Mesenteric fat pad (tissue), 1 donor: ENCODE measurements around the gene MGAT5B. TPM values are rescaled to one million over a fixed set of nuclear protein-coding genes. Genes with fewer than 3 reads are reported as not detected.
"Not testable (repeated sequence)": the region's sequence is repeated elsewhere in the genome, so short reads cannot be mapped to it uniquely, and the experiment has no call there.

Experiments
- DNase-seq: peaks from one replicate; pipeline ENCODE4 v3.0.0-alpha.2; 2020; ENCODE audit warnings: low spot score
- total RNA-seq: library from RNA; stranded (reverse); fragmentation: NEBNext Ultra II Directional; extraction: Animal tissue kit (Norgen Biotek cat#: 25700); gene quantifications from one replicate; pipeline ENCODE4 v1.2.1, GENCODE V29; 2021
- donor health status: DM: yes; HTN: yes; CAD: no.

MGAT5B gene
- total RNA-seq, 1 donor from 2014 or later, result 1.1 TPM

DNA sequence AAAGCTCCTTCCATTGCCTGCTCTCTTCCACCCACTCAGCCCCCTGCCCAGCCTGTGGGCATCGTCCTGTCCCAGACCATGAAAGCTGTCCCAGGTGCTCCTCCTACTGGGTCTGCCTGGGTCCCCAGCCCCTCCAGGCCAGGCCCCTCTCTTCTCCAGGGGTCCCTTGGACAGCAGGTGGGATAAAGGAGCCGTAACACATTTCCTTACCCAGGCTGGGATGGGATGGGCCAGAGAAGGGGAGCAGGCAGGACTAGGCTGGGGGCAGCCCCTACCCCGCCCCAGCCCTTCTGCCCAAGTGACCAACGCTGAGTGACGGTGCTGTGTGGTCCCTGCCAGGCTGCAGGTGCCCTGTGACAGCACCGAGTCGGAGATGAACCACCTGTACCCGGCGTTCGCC, 80.1 kb downstream of the MGAT5B start:
- DNase-seq, result no peak

DNA sequence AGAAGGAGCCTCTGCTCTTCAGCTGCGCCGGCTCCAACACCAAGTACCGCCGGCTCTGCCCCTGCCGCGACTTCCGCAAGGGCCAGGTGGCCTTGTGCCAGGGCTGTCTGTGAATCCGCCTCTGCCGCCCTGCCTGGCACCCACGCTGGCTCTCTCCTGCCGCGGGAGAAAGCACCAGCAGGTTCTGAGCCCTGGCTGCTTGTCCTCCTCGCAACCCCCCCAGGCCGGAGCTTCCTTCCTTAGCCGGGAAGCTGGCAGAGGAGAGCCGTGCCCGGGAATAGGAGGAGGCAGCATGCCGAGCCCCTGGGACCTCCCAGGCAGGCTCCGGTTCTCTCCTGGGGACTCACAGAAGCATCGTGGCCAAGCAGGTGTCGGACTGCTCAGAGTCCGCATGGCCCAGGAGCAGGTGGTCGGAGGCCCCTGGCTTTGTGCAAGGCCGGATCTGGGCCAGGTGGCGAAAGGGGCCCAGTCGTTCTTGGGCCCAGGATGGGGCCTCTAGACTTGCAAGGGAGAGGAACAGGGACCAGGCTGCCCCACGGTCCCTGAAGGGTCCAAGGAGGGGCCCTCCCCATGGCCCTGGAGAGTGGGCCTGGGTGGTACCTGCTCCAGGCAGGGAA, 80.6 kb downstream of the MGAT5B start:
- no peak for DNase-seq

DNA sequence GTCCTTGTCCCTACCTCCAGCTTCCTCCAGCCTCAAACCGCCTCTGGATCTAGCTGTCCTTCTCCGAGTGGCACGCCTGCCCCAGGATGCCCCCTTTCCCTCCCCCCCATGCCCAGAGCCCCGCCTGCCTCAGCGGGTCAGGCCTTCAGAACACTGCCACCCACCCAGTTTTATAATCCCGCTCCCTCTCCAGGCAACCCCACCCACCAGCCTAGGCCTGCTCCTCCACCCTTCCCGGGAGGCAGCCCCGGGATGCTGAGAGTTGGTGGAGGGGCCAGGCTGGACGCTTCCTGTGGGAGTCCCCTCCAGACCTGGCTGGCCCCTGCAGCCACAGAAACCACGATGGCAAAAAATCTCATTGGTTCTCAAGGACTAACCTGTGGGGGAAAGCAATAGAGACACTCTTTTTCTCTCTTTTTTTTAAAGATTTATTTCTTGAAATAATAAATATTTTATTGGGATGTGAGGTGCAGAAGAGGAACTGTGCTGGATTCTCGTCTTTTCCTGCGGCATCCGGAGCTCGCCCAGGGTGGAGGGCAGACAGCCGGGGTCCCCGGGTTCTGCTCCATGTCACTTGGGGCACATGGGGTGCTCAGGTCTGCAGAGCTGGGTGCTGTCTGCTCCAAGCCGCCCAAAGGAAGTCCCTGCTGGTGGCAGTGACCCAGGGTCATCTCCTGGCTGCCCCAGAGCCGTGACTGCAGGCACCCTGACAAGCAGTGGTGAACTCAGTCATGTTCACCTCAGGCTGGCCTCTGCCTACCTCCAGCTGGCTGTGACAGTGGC, 81.9 kb downstream of the MGAT5B start:
- DNase-seq, result no peak

DNA sequence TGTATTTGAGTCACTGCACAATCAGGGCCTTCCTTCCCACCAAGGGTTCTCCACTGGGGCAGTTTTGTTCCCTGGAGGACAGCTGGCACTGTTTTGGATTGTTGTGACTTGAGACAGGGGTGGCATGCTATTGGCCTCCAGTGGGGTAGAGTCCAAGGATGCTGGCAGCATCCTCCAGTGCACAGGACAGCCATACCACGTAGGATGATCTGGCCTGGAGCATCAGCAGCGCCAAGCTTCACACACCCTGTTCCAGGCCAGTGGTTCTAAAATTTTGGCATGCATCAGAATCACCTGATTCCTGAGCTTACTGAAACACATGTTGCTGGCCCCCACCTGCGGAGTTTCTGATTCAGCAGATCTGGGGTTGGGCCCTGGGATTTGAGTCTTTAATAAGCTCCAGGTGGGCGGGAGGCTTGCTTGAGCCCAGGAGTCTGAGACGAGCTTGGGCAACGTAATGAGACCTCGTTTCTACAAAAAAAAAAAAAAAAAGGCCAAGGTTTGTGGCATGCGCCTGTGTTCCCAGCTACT, 83.2 kb downstream of the MGAT5B start:
- DNase-seq, result no peak

DNA sequence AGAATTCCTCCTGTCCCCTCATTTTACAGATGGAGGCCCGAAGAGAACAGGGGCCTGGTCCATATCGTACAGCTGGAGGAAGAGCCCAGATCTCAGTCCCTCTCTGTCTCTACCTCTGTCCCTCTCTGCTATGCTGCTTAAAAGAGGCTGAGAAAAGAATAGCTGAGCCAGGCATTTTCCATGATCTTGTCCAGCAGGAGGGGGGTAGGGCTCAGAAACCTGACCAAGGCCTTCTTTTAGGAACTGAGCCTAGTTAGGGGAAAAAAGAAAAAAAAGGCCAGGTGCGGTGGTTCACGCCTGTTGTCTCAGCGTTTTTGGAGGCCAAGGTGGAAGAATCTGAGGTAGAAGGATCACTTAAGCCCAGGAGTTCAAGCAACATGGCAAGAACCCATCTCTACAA, 84.2 kb downstream of the MGAT5B start:
- DNase-seq, result no peak

DNA sequence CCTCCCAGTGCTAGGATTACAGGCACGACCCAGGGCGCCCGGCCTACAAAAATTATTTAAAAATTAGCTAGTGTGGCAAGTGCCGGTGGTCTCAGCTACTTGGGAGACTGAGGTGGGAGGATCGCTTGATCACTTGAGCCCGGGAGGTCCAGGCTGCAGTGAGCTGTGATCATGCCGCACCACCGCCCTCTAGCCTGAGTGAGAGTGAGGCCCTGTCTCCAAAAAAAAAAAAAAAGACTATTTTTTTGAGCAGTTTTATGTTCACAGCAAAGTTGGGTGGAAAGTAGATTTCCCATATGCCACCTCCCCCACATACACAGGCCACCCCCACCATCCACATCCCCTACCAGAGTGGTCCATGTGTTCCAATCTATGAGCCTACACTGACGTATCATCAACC, 84.9 kb downstream of the MGAT5B start:
- DNase-seq, result no peak

DNA sequence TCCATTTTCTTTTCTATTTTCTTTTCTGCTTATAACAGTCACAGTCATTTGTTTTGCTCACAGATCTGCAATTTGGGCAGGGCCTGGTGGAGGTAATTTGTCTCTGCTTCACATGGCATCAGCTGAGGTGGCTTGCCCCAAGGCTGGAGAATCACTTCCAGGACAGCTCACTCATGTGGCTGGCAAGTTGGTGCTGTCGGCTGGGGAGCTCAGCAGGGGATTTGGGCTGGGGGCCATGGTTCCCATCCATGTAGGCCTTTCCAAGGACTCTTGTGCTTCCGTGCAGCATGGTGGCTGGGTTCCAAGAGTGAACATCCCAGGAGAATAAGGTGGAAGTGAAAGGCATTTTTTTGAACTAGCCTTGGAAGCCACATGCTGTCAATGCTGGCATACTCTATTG, 85.7 kb downstream of the MGAT5B start:
- no peak for DNase-seq

DNA sequence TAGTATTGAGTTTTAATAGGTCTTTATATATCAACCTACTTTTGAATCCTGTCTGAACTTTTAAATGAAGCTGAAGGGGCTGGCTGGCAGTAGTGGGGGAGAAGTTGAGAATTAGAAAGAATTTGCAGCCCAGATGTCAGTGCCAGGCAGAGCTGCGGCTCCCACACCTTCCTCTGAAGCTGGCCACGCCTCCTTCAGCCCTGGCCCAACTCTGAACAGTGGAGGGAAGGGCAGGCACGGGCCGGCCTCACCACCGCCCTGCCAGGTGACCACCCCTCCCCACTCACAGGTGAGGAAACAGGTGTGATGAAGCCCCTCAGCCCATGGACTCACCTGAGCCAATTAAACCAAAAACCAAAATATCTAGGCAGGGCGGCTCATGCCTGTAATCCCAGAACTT, 87.0 kb downstream of the MGAT5B start:
- no peak for DNase-seq

DNA sequence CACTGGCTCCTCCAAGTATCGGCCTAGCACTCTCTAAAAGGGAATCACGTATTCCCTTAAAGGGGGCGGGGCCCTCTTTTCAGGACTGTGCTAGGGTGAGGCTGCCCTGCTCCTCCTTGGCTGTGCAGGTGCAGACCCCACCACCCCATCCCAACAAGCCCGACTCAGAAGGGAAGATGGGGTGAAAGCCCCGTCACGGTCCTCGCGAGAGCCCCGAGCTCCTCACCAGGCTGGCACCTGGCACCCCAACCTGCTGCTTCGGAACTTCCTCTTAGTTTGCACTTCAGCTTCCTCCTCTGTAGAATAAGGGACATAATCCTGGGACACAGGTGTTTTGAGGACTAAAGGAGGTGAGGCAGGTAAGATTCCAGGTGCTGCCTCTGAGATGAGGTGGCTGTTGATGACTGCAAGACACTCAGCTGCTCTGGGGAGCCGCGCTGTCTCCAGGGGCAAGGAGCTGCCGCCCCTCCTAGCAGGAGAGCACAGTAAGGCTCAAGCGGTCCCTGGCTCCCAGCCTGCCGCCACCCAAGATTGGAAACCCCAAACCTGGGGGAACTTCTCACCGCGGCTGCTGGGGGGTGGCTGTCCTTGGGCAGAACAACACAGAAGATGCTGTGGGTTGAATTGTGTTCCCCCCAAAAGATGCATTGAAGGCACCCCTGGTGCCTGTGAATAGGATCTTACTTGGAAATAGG, 88.8 kb downstream of the MGAT5B start:
- no peak for DNase-seq

DNA sequence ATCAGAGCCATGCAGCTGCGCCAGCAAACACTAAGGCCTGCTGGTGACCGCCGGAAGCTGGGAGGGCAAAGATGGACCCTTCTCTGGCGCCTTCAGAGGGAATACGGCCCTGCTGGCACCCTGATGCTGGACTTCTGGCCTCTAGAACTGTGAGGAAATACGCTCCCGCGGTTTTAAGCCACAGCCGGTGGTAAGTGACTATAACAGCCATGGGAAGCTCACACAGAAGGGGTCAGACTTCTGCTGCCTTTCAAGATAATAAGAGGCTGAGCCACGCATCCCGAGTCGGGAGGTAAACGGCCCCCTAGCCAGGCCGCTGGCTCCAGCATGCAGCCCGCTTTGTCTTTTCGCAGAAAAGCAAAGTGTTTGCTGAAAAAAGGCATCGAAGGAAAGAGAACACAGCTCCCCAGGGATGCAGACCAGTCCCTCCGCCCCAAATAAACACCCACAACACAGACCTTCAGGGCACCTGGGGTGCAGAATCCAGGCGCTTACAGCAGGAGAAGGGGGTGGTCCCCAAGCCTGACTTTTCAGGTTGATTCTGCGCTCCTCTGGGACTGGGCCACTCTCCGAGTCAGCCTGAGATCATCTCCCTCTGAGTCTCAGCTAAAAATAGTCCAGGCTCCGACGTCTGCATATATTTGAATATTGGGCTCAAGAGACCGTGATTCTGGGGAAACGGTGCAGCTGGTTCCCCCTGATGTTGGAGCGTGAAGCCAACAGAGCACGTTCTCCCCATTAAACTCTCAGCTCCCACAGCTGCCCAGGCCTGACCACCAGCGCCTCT, 89.7 kb downstream of the MGAT5B start:
- no peak for DNase-seq

DNA sequence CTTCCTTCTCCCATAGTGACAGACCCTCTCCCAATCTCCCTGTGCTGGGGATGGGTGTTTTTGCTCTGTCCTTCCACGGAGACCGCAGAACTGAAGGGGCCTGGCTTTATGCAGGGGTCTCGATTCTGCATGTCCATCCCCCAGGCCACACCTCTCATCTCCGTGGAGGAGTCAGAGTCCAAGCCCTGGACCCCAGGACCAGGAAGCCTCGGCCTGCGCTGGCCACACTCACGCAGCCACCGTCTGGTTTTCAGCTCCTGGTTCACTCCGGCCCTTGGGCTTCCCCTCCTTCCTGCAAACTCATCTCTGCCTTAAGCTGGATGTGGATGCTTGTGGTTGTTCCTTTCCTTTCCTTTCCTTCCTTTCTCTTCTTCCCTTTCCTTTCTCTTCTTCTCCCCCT, 90.8 kb downstream of the MGAT5B start:
- DNase-seq, result no peak

DNA sequence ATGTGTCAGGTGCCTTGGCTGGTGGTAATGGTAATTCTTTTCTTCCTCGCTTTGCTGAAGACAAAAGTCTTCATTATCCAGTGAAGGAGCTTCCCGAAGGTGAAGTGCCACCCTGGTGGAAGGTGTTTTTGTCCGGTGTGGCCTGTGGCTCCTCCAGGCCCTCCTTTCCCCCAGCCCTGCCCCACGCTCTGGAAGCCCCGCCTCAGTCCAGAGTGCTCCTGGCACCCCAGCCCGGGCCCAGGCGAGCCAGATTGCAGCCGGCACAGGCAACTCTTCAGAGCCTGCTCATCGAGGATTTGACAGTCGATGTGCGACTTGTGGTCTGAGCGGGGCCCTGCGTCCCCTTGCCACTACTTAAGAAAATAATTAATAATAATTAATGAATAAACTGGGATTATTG, 93.7 kb downstream of the MGAT5B start:
- DNase-seq, result no peak

DNA sequence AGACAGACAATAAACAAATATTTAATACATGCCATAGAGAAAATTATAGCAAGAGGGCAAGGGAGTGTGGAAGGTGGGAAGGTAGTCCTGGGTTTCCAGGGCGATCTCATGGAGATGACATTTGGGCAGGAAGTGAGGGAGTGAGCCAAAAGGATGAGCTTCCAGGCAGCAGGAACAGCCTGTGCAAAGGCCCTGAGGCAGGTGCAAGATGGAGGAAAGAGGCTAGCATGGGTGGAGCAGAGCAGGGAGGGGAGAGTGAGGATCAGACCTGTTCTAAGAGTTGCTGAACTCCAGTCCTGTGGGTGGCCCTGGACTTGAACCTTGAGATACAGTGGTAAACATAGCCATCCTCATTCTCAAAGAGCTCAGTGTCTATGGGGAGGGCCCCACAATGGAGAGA, 94.7 kb downstream of the MGAT5B start:
- DNase-seq, result no peak

DNA sequence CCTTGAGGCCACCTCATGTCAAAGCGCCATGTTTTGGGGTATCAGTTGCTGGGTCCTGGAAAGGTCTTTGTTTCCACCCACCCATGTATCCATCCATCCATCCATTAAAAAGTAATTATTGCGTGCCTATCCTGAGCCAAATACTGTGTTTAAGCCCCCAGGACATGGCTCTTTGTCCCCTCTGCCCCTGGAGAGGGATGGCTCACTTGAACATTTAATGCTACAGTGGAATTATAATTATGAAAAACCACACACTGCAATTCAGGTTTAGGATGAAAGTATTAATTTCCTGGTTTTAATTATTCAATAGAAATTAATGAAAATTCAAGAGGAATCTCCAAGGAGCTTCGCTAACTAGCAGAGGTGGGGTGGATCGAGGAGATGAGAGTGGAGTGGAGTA, 97.8 kb downstream of the MGAT5B start:
- no peak for DNase-seq

DNA sequence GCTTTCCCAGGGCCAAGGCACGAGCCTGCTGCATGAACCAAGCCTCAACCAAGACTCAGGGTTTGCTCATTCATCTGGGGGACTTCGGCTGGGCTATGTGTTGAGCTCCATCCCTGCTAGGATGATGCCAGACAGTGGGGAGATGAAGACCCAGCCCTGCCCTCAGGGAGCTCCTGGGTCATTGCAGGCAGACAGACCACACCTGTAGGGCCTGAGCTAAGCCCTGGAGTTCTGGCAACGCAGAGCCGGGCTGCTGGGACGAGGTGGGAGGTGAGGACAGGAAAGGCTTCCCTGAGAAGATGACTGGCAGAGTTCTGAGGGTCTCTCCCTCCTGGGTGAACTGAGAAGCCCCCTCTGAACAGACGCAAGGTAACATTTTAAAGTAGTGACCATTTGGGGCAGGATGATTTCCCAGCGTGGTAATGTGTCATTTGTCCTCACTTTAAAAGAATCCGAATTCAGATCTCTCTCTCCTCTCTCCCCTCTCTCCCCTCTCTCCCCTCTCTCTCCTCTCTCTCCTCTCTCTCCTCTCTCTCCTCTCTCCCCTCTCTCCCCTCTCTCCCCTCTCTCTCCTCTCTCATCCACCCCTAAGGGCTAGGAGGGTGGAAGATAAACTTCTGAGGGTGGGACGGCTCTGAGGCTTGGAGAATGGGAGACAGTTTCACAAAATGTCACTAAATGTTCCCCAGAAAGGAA, 98.4 kb downstream of the MGAT5B start:
- DNase-seq, result no peak

DNA sequence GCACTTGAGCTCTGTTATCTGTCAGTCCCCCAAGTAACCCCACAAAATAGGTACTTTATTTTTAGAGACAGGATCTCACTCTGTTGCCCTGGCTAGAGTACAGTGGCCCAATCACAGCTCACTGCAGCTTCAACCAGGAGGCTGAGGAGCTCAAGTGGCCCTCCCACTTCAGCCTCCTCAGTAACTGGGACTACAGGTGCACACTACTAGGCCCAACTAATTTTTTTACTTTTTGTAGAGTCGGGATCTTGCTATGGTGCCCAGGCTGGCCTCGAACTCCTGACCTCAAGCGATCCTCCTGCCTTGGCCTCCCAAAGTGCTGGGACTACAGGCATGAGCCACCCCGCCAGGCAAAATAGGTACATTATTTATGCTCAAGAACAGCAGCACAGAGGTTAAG, 99.6 kb downstream of the MGAT5B start:
- no peak for DNase-seq

DNA sequence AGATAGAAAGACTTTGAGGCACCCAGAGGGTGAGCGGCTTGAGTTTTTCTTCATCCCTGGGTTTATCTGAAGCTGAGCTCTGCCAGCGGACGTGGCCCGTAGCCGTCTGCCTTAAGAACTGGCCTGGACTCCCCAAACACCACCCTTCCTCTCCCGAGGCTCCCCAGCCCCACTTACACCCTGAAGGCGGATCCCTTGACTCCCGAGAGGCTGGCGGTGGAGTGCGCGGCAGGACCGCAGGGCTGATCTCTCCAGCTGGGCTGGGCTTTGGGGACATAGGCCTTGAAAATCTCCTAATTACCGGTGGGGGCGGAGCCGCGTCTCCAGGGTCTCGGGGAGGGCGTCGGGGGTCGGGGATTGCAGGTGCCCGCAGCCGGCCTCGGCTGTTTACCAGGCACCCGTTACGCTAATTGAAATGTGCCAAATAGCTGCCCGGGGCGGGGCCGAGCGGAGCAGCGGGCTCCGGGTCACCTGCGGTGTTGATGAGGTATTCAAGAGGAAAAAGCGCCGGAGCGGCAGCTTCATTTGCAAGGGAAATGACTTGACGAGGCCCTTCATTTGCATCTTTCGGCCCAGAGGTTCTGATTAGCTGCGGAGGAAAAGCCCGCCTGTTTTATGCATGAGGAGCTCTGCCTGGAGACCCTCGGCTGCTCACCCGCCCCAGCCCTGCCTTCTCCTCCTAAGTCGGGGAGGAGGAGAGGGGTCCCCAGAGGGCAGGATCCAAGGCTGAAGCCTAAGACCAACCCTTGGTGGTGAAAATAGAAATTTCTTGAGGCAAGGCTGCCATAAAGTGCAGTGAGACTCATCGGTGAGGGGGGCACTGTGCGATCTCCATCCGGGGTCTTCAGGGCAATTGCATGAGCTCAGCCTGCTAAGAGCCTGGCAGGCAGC, 100.7 kb downstream of the MGAT5B start:
- DNase-seq, result no peak

DNA sequence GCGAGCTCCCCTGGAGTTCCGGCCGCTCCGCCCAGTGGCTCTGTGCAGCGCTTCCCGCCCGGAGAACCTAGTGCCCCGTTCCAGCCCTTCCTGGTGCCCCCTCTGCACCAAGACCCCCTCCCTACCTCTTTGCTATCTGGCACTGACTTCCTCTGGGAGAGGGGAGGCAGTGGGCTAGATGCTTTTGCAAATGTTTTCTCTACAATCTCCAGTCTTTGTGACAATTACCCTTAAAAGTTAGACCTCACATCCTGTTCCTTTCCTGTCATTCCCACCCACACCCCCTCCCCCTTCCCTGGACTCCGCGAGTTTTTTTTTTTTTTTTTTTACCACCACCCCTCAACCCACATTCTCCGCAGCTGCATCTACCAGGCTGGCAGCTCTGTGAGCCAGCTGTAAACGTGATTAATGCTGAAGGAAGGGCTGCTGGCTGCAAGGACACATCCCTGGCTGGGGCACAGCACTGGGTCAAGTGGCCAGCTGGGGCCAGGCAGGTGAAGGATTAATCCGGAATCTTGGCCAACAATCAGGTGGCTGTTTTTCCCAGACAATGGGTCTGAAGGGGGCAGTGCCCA, 101.5 kb downstream of the MGAT5B start:
- DNase-seq, result no peak

DNA sequence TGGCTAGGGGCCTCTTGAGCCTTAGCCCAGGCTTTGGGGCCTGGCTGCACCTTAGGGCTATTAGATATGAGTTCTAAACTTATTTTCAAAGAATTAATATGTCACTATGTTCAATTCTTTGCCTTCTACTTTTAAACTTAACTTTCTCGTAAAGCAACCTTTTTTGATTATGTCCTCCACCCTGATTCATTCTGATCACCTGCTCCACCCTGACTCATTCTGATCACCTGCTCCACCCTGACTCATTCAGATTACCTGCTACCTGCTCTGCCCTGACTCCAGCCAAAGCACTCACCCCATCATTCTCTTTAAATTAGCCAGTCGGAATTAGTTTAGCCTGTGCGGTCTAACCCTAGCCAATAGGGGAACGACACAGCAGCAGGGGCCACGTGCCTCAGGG, 102.0 kb downstream of the MGAT5B start:
- DNase-seq, result not testable (repeated sequence)
